AG04449 (cell line): ENCODE measurements around the gene OTP.
"Not testable (repeated sequence)": the region's sequence is repeated elsewhere in the genome, so short reads cannot be mapped to it uniquely, and the experiment has no call there.

Experiments
- CTCF ChIA-PET: fragments of 350-600 bp; formaldehyde crosslinking; extraction: SDS; loops from one replicate; lab custom pipeline; 2021; ENCODE audit warnings: antibody characterized with exemption; lab: Yijun Ruan, JAX
- POLR2A ChIA-PET: fragments of 400-600, 350-600 bp; formaldehyde crosslinking; extraction: SDS; loops from one replicate; lab custom pipeline; 2020; ENCODE audit warnings: antibody characterized with exemption, inconsistent platforms; lab: Yijun Ruan, JAX
- DNase-seq: peaks from one replicate; pipeline ENCODE4 v3.0.0-alpha.2; 2010; ENCODE audit warnings: low read depth, low spot score
- H3K4me3 ChIP-seq: 2 replicates; pipeline ENCODE4 v1.5.1; 2011; ENCODE audit warnings: low read depth, mild to moderate bottlenecking, control low read depth, low read length
- CTCF ChIP-seq: IDR thresholded peaks from one replicate; pipeline ENCODE4 v1.5.1; 2011; ENCODE audit warnings: mild to moderate bottlenecking, moderate library complexity, low read length, control low read depth, inconsistent platforms; ENCODE audit not compliant: insufficient read depth; ENCODE audit errors: missing control alignments

OTP gene

GRCh38 chr5:77586101-77586500 is 52.4 kb downstream of the OTP start:
- no peak overlapping the region for H3K4me3 ChIP-seq
- no peak for TF ChIP-seq CTCF
- DNase-seq = no peak
- POLR2A ChIA-PET = no interaction called here
- CTCF ChIA-PET = interaction anchor here (1.2 kb wide), 1 partner anchor 40 kb away, joined by 5 read pairs; no protein-coding TSS in a partner anchor

- POLR2A ChIA-PET, DNase-seq, H3K4me3 ChIP-seq, CTCF ChIA-PET: not testable (repeated sequence)
These were observed 56.4 kb downstream of the OTP start for GRCh38 chr5:77582143-77582542.
